Measurements from ENCODE around the gene RALY.
A peak's percentile ranks its signal among the peaks of the same experiment; 100 is the strongest.

RALY gene

DNA sequence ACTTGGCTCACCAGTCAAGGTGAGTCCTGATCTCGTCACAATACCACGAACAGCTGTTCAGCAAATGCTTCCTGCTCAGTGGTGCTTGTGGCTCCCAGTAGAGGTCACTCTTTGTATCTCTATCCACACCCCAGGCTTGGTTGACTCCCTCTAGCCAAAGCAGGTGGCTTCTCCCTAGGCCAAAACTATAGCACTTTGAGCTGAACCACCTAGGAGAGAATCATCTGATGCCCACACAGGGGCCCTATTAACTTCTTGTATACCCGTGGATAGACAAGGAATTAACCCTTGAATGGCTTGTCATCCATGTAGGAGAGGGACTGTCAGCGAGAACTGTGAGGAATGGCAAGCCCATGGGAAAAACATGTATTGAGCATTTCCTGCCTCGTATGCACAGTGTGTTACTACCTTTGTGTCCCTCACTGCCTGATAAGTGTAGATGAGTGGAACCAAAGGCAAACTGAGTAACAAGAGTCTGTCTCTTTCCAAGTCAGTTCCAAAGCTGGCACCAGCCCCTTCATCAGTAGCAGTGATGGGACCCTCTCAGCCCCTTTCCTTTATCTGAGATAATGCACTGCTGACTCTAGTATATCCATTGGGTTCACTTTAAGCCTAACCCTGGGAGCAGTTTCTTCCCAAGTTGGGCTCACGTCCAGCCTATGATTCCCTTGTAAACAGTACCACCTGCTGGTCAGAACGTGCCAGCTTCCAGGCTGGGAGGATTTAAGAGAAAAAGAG, 75.8 kb downstream of the RALY start:
- TF ChIP-seq ZNF70 (CRISPR knock-in tag; IDR thresholded peaks at IDR 0.05) (no peak), CSDC2 (CRISPR knock-in tag; IDR thresholded peaks at IDR 0.05) (0 out of 2 replicates have a peak, but pooled peaks have one; percentile 37), BACH2 (CRISPR knock-in tag; IDR thresholded peaks at IDR 0.05; ENCODE audit: borderline replicate concordance) (no peak), CREB5 (CRISPR knock-in tag; IDR thresholded peaks at IDR 0.05; ENCODE audit: low read depth) (no peak), ISL1 (CRISPR knock-in tag; IDR thresholded peaks at IDR 0.05) (no peak), POU6F1 (CRISPR knock-in tag; IDR thresholded peaks at IDR 0.05; ENCODE audit: borderline replicate concordance, low read depth) (no peak)
- ATAC-seq: peak; percentile 87

DNA sequence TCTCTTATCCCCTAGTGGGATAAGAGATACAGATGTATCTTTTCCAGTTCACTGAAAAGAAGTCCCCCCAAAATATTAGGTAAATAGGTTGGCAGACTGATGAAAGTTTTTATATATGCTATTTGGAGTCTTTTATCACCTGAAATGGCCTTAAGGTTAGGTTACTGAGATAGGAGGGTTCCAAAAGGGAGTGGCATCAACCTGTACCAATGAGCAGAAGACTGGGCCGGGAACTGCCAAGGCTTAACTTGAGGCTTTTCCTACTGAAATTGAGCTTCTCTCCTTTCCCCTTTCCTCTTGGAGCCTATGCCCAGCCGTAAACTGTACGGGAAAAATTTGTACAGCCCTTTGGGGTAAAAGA, 76.3 kb downstream of the RALY start:
- TF ChIP-seq TOX (CRISPR knock-in tag; IDR thresholded peaks at IDR 0.05; ENCODE audit: borderline replicate concordance) (no peak), ZNF8 (CRISPR knock-in tag; IDR thresholded peaks at IDR 0.05) (no peak), SNAI2 (CRISPR knock-in tag; IDR thresholded peaks at IDR 0.05) (no peak), ZFP3 (CRISPR knock-in tag; IDR thresholded peaks at IDR 0.05) (no peak), PATZ1 (CRISPR knock-in tag; IDR thresholded peaks at IDR 0.05; ENCODE audit: borderline replicate concordance) (no peak), ZC3H10 (CRISPR knock-in tag; IDR thresholded peaks at IDR 0.05) (no peak), ARNTL (CRISPR knock-in tag; IDR thresholded peaks at IDR 0.05; ENCODE audit: borderline replicate concordance, low read depth) (no peak), ESRRG (CRISPR knock-in tag; IDR thresholded peaks at IDR 0.05) (no peak), TCF4 (CRISPR knock-in tag; IDR thresholded peaks at IDR 0.05; ENCODE audit: borderline replicate concordance) (no peak), ISL1 (CRISPR knock-in tag; IDR thresholded peaks at IDR 0.05) (no peak), BACH2 (CRISPR knock-in tag; IDR thresholded peaks at IDR 0.05; ENCODE audit: borderline replicate concordance) (no peak), PPARA (CRISPR knock-in tag; IDR thresholded peaks at IDR 0.05; ENCODE audit: borderline replicate concordance) (no peak), OSR1 (CRISPR knock-in tag; IDR thresholded peaks at IDR 0.05) (no peak), RARB (CRISPR knock-in tag; IDR thresholded peaks at IDR 0.05) (no peak)
- TF ChIP-seq, protein P1, sequence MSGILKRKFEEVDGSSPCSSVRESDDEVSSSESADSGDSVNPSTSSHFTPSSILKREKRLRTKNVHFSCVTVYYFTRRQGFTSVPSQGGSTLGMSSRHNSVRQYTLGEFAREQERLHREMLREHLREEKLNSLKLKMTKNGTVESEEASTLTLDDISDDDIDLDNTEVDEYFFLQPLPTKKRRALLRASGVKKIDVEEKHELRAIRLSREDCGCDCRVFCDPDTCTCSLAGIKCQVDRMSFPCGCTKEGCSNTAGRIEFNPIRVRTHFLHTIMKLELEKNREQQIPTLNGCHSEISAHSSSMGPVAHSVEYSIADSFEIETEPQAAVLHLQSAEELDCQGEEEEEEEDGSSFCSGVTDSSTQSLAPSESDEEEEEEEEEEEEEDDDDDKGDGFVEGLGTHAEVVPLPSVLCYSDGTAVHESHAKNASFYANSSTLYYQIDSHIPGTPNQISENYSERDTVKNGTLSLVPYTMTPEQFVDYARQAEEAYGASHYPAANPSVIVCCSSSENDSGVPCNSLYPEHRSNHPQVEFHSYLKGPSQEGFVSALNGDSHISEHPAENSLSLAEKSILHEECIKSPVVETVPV (CRISPR knock-in tag; IDR thresholded peaks at IDR 0.05): no peak
- ATAC-seq: no peak

- TF ChIP-seq ESRRG (CRISPR knock-in tag; IDR thresholded peaks at IDR 0.05) (no peak), ZC3H10 (CRISPR knock-in tag; IDR thresholded peaks at IDR 0.05) (no peak), OSR1 (CRISPR knock-in tag; IDR thresholded peaks at IDR 0.05) (no peak), BACH2 (CRISPR knock-in tag; IDR thresholded peaks at IDR 0.05; ENCODE audit: borderline replicate concordance) (no peak), TCF4 (CRISPR knock-in tag; IDR thresholded peaks at IDR 0.05; ENCODE audit: borderline replicate concordance) (no peak), ZNF565 (CRISPR knock-in tag; conservative IDR thresholded peaks at IDR 0.05; ENCODE audit: low read depth) (no peak), CSDC2 (CRISPR knock-in tag; IDR thresholded peaks at IDR 0.05) (no peak), ZFP3 (CRISPR knock-in tag; IDR thresholded peaks at IDR 0.05) (no peak), GLIS3 (CRISPR knock-in tag; IDR thresholded peaks at IDR 0.05) (no peak), POU6F1 (CRISPR knock-in tag; IDR thresholded peaks at IDR 0.05; ENCODE audit: borderline replicate concordance, low read depth) (no peak)
- TF ChIP-seq, protein P2, sequence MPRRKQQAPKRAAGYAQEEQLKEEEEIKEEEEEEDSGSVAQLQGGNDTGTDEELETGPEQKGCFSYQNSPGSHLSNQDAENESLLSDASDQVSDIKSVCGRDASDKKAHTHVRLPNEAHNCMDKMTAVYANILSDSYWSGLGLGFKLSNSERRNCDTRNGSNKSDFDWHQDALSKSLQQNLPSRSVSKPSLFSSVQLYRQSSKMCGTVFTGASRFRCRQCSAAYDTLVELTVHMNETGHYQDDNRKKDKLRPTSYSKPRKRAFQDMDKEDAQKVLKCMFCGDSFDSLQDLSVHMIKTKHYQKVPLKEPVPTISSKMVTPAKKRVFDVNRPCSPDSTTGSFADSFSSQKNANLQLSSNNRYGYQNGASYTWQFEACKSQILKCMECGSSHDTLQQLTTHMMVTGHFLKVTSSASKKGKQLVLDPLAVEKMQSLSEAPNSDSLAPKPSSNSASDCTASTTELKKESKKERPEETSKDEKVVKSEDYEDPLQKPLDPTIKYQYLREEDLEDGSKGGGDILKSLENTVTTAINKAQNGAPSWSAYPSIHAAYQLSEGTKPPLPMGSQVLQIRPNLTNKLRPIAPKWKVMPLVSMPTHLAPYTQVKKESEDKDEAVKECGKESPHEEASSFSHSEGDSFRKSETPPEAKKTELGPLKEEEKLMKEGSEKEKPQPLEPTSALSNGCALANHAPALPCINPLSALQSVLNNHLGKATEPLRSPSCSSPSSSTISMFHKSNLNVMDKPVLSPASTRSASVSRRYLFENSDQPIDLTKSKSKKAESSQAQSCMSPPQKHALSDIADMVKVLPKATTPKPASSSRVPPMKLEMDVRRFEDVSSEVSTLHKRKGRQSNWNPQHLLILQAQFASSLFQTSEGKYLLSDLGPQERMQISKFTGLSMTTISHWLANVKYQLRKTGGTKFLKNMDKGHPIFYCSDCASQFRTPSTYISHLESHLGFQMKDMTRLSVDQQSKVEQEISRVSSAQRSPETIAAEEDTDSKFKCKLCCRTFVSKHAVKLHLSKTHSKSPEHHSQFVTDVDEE (CRISPR knock-in tag; IDR thresholded peaks at IDR 0.05): no peak
- no peak for ATAC-seq
These were observed 77.1 kb downstream of the RALY start for GRCh38 chr20:34070859-34071258.
